Activated CD4-positive, alpha-beta memory T cell treated with anti-CD3 and anti-CD28 coated beads for 36 hours (primary cell): ENCODE measurements around the gene CCNL1. TPM values are rescaled to one million over a fixed set of nuclear protein-coding genes. Genes with fewer than 3 reads are reported as not detected.
"Not testable (repeated sequence)": the region's sequence is repeated elsewhere in the genome, so short reads cannot be mapped to it uniquely, and the experiment has no call there.

Experiments used
- CTCF ChIA-PET: fragments of 350-600 bp; sonication (Branson Sonifier 250); formaldehyde crosslinking; loops from one replicate; lab custom pipeline; 2021; ENCODE audit warnings: antibody characterized with exemption, inconsistent platforms; lab: Charles Lee
- POLR2A ChIA-PET: fragments of 350-600 bp; sonication (Branson Sonifier 250); formaldehyde crosslinking; loops from one replicate; lab custom pipeline; 2021; ENCODE audit warnings: antibody characterized with exemption; lab: Charles Lee
- DNase-seq: peaks from one replicate; pipeline ENCODE4 v3.0.0-alpha.2; 2020
- H3K27ac Mint-ChIP-seq: one replicate; pipeline ENCODE4 v1.8.0; 2021; ENCODE audit warnings: mixed read lengths
- H3K27me3 Mint-ChIP-seq: one replicate; pipeline ENCODE4 v1.8.0; 2021; ENCODE audit warnings: mixed read lengths
- H3K36me3 Mint-ChIP-seq: one replicate; pipeline ENCODE4 v1.8.0; 2021; ENCODE audit warnings: mixed read lengths
- H3K4me1 Mint-ChIP-seq: one replicate; pipeline ENCODE4 v1.8.0; 2021; ENCODE audit warnings: low read depth, mixed read lengths
- H3K4me3 Mint-ChIP-seq: one replicate; pipeline ENCODE4 v1.8.0; 2021; ENCODE audit warnings: mild to moderate bottlenecking, mixed read lengths
- H3K9me3 Mint-ChIP-seq: one replicate; pipeline ENCODE4 v1.8.0; 2021; ENCODE audit warnings: mixed read lengths
- intact Hi-C: fragments of 100-400 bp; cut with micrococcal nuclease; formaldehyde crosslinking; loops from one replicate; pipeline ENCODE4 v1.15.1; 2023
- total RNA-seq, 2 experiments: library from RNA; stranded (reverse); gene quantifications; one replicate each; pipeline ENCODE4 v1.2.3, GENCODE V29; 2021

The CCNL1 gene
- total RNA-seq, 2 experiments from 2014 or later = 144 to 150 TPM

GRCh38 chr3:157179365-157179803, 19.4 kb upstream of the CCNL1 start:
- H3K27me3 Mint-ChIP-seq = no peaks in the 10 kb centered on the region
- H3K27ac Mint-ChIP-seq = no peak overlapping the region
- H3K4me3 Mint-ChIP-seq = no peak overlapping the region
- peaks cover 21% of the 10 kb centered on the region for H3K4me1 Mint-ChIP-seq
- H3K9me3 Mint-ChIP-seq = peaks cover 19% of the 10 kb centered on the region
- CTCF ChIA-PET = interaction anchor here (2.0 kb wide), 1 partner anchor 19 kb away, joined by 5 read pairs; the partner anchor contains the start of gene CCNL1
- no peak for DNase-seq
- H3K36me3 Mint-ChIP-seq = peaks cover 42% of the 10 kb centered on the region
- POLR2A ChIA-PET = no interaction called here
- intact Hi-C loops = no loop called here

- POLR2A ChIA-PET, H3K27me3 Mint-ChIP-seq, H3K27ac Mint-ChIP-seq, CTCF ChIA-PET, H3K4me3 Mint-ChIP-seq, intact Hi-C loops, DNase-seq: not testable (repeated sequence)
- peaks cover 38% of the 10 kb centered on the region for H3K36me3 Mint-ChIP-seq
- H3K9me3 Mint-ChIP-seq = peaks cover 15% of the 10 kb centered on the region
- peaks cover 25% of the 10 kb centered on the region for H3K4me1 Mint-ChIP-seq
Observed at GRCh38 chr3:157178503-157179364, 18.8 kb upstream of the CCNL1 start.

- H3K9me3 Mint-ChIP-seq, H3K4me3 Mint-ChIP-seq, H3K27ac Mint-ChIP-seq, DNase-seq, H3K27me3 Mint-ChIP-seq, intact Hi-C loops: not testable (repeated sequence)
- Mint-ChIP-seq H3K36me3 (peaks cover 32% of the 10 kb centered on the region), H3K4me1 (peaks cover 25% of the 10 kb centered on the region)
- ChIA-PET POLR2A (interaction anchor here (5.4 kb wide), 1 partner anchor 18 kb away, joined by 251 read pairs; the partner anchor contains the start of gene CCNL1), CTCF (interaction anchor here (1.0 kb wide), 1 partner anchor 24 kb away, joined by 3 read pairs; no protein-coding TSS in a partner anchor)
Observed at GRCh38 chr3:157177801-157178453, 18.0 kb upstream of the CCNL1 start.

GRCh38 chr3:157176934-157177333, 17.0 kb upstream of the CCNL1 start:
- Mint-ChIP-seq H3K9me3 (peaks cover 6% of the 10 kb centered on the region), H3K27ac (no peak overlapping the region), H3K4me3 (peak overlapping the region; percentile 35), H3K36me3 (peaks cover 27% of the 10 kb centered on the region), H3K4me1 (peaks cover 25% of the 10 kb centered on the region), H3K27me3 (no peaks in the 10 kb centered on the region)
- DNase-seq = no peak
- POLR2A ChIA-PET = interaction anchor here (5.4 kb wide), 1 partner anchor 17 kb away, joined by 251 read pairs; the partner anchor contains the start of gene CCNL1
- CTCF ChIA-PET = interaction anchor here (1.0 to 3.6 kb wide), 6 partner anchors 13 to 1371 kb away, joined by 3 to 43 read pairs (median 8); partner anchors contain the start of genes C3orf33 and CCNL1
- intact Hi-C loops = no loop called here

- Mint-ChIP-seq H3K9me3 (peaks cover 6% of the 10 kb centered on the region), H3K36me3 (peaks cover 24% of the 10 kb centered on the region), H3K4me1 (peaks cover 25% of the 10 kb centered on the region), H3K27ac (peak overlapping the region; percentile 99), H3K4me3 (peak overlapping the region; percentile 89), H3K27me3 (no peaks in the 10 kb centered on the region)
- DNase-seq = peak; percentile 25
- POLR2A ChIA-PET = interaction anchor here (0.6 to 5.4 kb wide), 15 partner anchors 13 to 622 kb away, joined by 3 to 251 read pairs (median 6); partner anchors contain the start of genes CCNL1 and SSR3
- CTCF ChIA-PET = interaction anchor here (0.9 to 3.6 kb wide), 12 partner anchors 12 to 1370 kb away, joined by 3 to 43 read pairs (median 5); partner anchors contain the start of genes C3orf33 and CCNL1
- intact Hi-C loops = loop anchor here (1.0 kb wide), 6 partner anchors 16 to 621 kb away; partner anchors contain the start of genes CCNL1 and SSR3
Observed at GRCh38 chr3:157175691-157176507, 16.0 kb upstream of the CCNL1 start.

- intact Hi-C loops = loop anchor here (1.0 kb wide), 8 partner anchors 15 to 620 kb away; partner anchors contain the start of genes CCNL1, SSR3 and TIPARP
- H3K4me1 Mint-ChIP-seq = peaks cover 25% of the 10 kb centered on the region
- peaks cover 20% of the 10 kb centered on the region for H3K36me3 Mint-ChIP-seq
- H3K4me3 Mint-ChIP-seq = peak overlapping the region; percentile 89
- DNase-seq = peak; percentile 99
- POLR2A ChIA-PET = interaction anchor here (0.9 to 5.4 kb wide), 17 partner anchors 12 to 621 kb away, joined by 3 to 251 read pairs (median 5); partner anchors contain the start of genes CCNL1 and SSR3
- no peaks in the 10 kb centered on the region for H3K27me3 Mint-ChIP-seq
- H3K27ac Mint-ChIP-seq = peak overlapping the region; percentile 99
- CTCF ChIA-PET = interaction anchor here (1.0 to 3.6 kb wide), 11 partner anchors 11 to 501 kb away, joined by 3 to 43 read pairs (median 6); partner anchors contain the start of gene CCNL1
- peaks cover 6% of the 10 kb centered on the region for H3K9me3 Mint-ChIP-seq
Observed at GRCh38 chr3:157174649-157175498, 14.9 kb upstream of the CCNL1 start.

GRCh38 chr3:157174290-157174648, 14.3 kb upstream of the CCNL1 start:
- Mint-ChIP-seq H3K27ac (peak overlapping the region; percentile 99), H3K27me3 (no peaks in the 10 kb centered on the region), H3K36me3 (peaks cover 14% of the 10 kb centered on the region), H3K4me1 (peaks cover 22% of the 10 kb centered on the region), H3K9me3 (peaks cover 4% of the 10 kb centered on the region), H3K4me3 (peak overlapping the region; percentile 89)
- ChIA-PET POLR2A (interaction anchor here (0.9 to 5.4 kb wide), 16 partner anchors 9 to 620 kb away, joined by 3 to 251 read pairs (median 6); partner anchors contain the start of genes CCNL1, SSR3 and TIPARP), CTCF (interaction anchor here (1.1 to 3.6 kb wide), 5 partner anchors 11 to 319 kb away, joined by 3 to 43 read pairs (median 8); partner anchors contain the start of gene CCNL1)
- peak; percentile 35 for DNase-seq
- intact Hi-C loops = loop anchor here (1.0 kb wide), 2 partner anchors 357 to 500 kb away; partner anchors contain the start of gene TIPARP

GRCh38 chr3:157173343-157173742, 13.4 kb upstream of the CCNL1 start:
- H3K27me3 Mint-ChIP-seq, H3K4me3 Mint-ChIP-seq, H3K9me3 Mint-ChIP-seq, intact Hi-C loops, DNase-seq, H3K27ac Mint-ChIP-seq: not testable (repeated sequence)
- Mint-ChIP-seq H3K4me1 (peaks cover 22% of the 10 kb centered on the region), H3K36me3 (peaks cover 13% of the 10 kb centered on the region)
- ChIA-PET CTCF (interaction anchor here (1.1 to 3.6 kb wide), 4 partner anchors 10 to 28 kb away, joined by 3 to 43 read pairs (median 13); partner anchors contain the start of gene CCNL1), POLR2A (interaction anchor here (0.9 to 5.4 kb wide), 8 partner anchors 8 to 619 kb away, joined by 3 to 251 read pairs (median 6); partner anchors contain the start of genes CCNL1, SSR3 and TIPARP)

GRCh38 chr3:157172746-157173145, 12.8 kb upstream of the CCNL1 start:
- Mint-ChIP-seq H3K4me1 (peaks cover 22% of the 10 kb centered on the region), H3K9me3 (no peaks in the 10 kb centered on the region), H3K27ac (no peak overlapping the region), H3K4me3 (no peak overlapping the region), H3K27me3 (no peaks in the 10 kb centered on the region), H3K36me3 (peaks cover 8% of the 10 kb centered on the region)
- no peak for DNase-seq
- ChIA-PET POLR2A (interaction anchor here (1.5 to 5.4 kb wide), 2 partner anchors 13 to 499 kb away, joined by 3 to 251 read pairs; partner anchors contain the start of genes CCNL1 and TIPARP), CTCF (interaction anchor here (1.9 kb wide), 1 partner anchor 10 kb away, joined by 9 read pairs; no protein-coding TSS in a partner anchor)
- intact Hi-C loops = no loop called here

- H3K4me1 Mint-ChIP-seq = peaks cover 10% of the 10 kb centered on the region
- peaks cover 1% of the 10 kb centered on the region for H3K36me3 Mint-ChIP-seq
- CTCF ChIA-PET = no interaction called here
- no peak for DNase-seq
- intact Hi-C loops = no loop called here
- POLR2A ChIA-PET = interaction anchor here (1.9 kb wide), 1 partner anchor 11 kb away, joined by 22 read pairs; the partner anchor contains the start of gene CCNL1
- no peaks in the 10 kb centered on the region for H3K9me3 Mint-ChIP-seq
- H3K27ac Mint-ChIP-seq = no peak overlapping the region
- H3K4me3 Mint-ChIP-seq = no peak overlapping the region
- no peaks in the 10 kb centered on the region for H3K27me3 Mint-ChIP-seq
Observed at GRCh38 chr3:157170861-157171260, 10.9 kb upstream of the CCNL1 start.
